K562 (cell line): ENCODE measurements around the gene ADGRB3. TPM values are rescaled to one million over a fixed set of nuclear protein-coding genes. Genes with fewer than 3 reads are reported as not detected.

Experiments
- CTCF ChIP-seq, 3 experiments: IDR thresholded peaks in 2 of 3; conservative IDR thresholded peaks in 1 of 3; 2 replicates each; pipeline ENCODE4 v1.5.1; 2011 to 2012; ENCODE audit warnings: low read length in 3 of 3, mild to moderate bottlenecking in 3 of 3, control low read depth in 2 of 3, improper control_type of control experiment in 1 of 3, inconsistent platforms in 1 of 3, low read depth in 1 of 3, mixed read lengths in 1 of 3, moderate library complexity in 1 of 3; ENCODE audit not compliant: insufficient read depth in 2 of 3
- PHF8 ChIP-seq: fragments of 200-600 bp; sonication (generic); IDR thresholded peaks from 2 replicates; pipeline ENCODE4 v1.6.1; 2012; ENCODE audit warnings: mixed run types, mild to moderate bottlenecking, inconsistent platforms, low read length, moderate library complexity, borderline replicate concordance
- POLR2A ChIP-seq: fragments of 450-650 bp; conservative IDR thresholded peaks from 2 replicates; pipeline ENCODE4 v1.6.1; 2016
- UBTF ChIP-seq, 2 experiments: IDR thresholded peaks; 2 replicates each; pipeline ENCODE4 v1.6.1; 2012; ENCODE audit warnings: improper control_type of control experiment in 2 of 2, low read depth in 2 of 2, low read length in 2 of 2, borderline replicate concordance in 1 of 2
- polyA plus RNA-seq, 8 experiments: library from polyadenylated mRNA; depleted of rRNA in 4 of 8; stranded (reverse) in 5 of 8; unstranded in 3 of 8; fragments of >200 nt; fragmentation: Nextera tagmentation in 2 of 8; fragmentation: Illumina TruSeq in 1 of 8; extraction: Ambion mirVana in 2 of 8; extraction: Trizol in 1 of 8; gene quantifications; 2 replicates each; pipeline versions ENCODE4 v1.2.1 to v1.2.3, GENCODE V29; 2011 to 2014; ENCODE audit warnings: inconsistent platforms in 1 of 8, missing spikeins in 1 of 8
- total RNA-seq, 7 experiments: library from RNA; depleted of rRNA in 6 of 7; stranded (reverse); fragments of >200 nt in 6 of 7; fragmentation: Illumina TruSeq in 2 of 7; extraction: Trizol in 2 of 7; gene quantifications; 2 replicates each; pipeline versions ENCODE4 v1.2.1 to v1.2.3, GENCODE V29; 2011 to 2021; ENCODE audit warnings: low replicate concordance in 1 of 7

ADGRB3 gene
- total and polyA plus RNA-seq, 9 of the 15 experiments (the other 6 are each of a cell fraction or from before 2014, with no cell fraction given) = 0.90 to 7.8 (median 2.4) TPM

GRCh38 chr6:68635706-68636513 lies 828 bp downstream of the ADGRB3 start (continued):
- TF ChIP-seq UBTF (IDR thresholded peaks at IDR 0.05; ENCODE audit: borderline replicate concordance in 1 of 2, low read depth in 2 of 2, low read length in 2 of 2) (0 out of 4 replicates have a peak, but pooled peaks of 1 of the 2 experiments have one; percentile 28), POLR2A (no peak), CTCF (IDR thresholded peaks at IDR 0.05 in 2 of 3, conservative IDR thresholded peaks at IDR 0.05 in 1 of 3; ENCODE audit: insufficient read depth in 2 of 3, low read depth in 1 of 3, low read length in 3 of 3) (peak in 1 of 3 experiments; percentile 41; a peak in 2 of 6 replicates), PHF8 (peak; percentile 1; the same call in 1 of the 2 replicates)
